Right ventricle myocardium superior (tissue), 1 donor: ENCODE results near the gene NKX1-1. TPM values are rescaled to one million over a fixed set of nuclear protein-coding genes. Genes with fewer than 3 reads are reported as not detected.
A peak's percentile ranks its signal among the peaks of the same experiment; 100 is the strongest.
"Not testable (repeated sequence)": the region's sequence is repeated elsewhere in the genome, so short reads cannot be mapped to it uniquely, and the experiment has no call there.

Experiments used
- ATAC-seq: fragments of 200-7000 bp; cut with Tn5 transposase; one replicate; pipeline ENCODE4 v1.9.1; 2020; ENCODE audit warnings: mild to moderate bottlenecking; ENCODE audit not compliant: poor library complexity
- DNase-seq: peaks from one replicate; pipeline ENCODE4 v3.0.0-alpha.2; 2020
- intact Hi-C: fragments of 100-400 bp; cut with DNase I; formaldehyde crosslinking; loops from one replicate; pipeline ENCODE4 v1.11.2; 2022
- total RNA-seq: library from RNA; stranded (reverse); fragmentation: NEBNext Ultra II Directional; extraction: Animal tissue kit (Norgen Biotek cat#: 25700); gene quantifications from one replicate; pipeline ENCODE4 v1.2.1, GENCODE V29; 2021
- donor health status: DM: no; HTN: yes; CAD: no; lungs with severe emphysema.

Gene NKX1-1
- total RNA-seq, 1 donor from 2014 or later: not detected

- DNase-seq (no peak), ATAC-seq (no peak)
- intact Hi-C loops: no loop called here
Measured at GRCh38 chr4:1379351-1379781, 26.9 kb downstream of the NKX1-1 start.

- DNase-seq: peak; percentile 33
- intact Hi-C loops: no loop called here
Measured at GRCh38 chr4:1378559-1379231, 27.5 kb downstream of the NKX1-1 start.

GRCh38 chr4:1377606-1378261 is 28.5 kb downstream of the NKX1-1 start:
- ATAC-seq (no peak), DNase-seq (peak; percentile 26)
- intact Hi-C loops: no loop called here

More at GRCh38 chr4:1378559-1379231, 27.5 kb downstream of the NKX1-1 start:
- ATAC-seq: no peak

GRCh38 chr4:1376841-1377605 is 29.2 kb downstream of the NKX1-1 start:
- intact Hi-C loops: no loop called here
- DNase-seq (peak; percentile 43), ATAC-seq (no peak)

- ATAC-seq (no peak), DNase-seq (no peak)
- intact Hi-C loops: no loop called here
Measured at GRCh38 chr4:1376391-1376840, 29.8 kb downstream of the NKX1-1 start.

GRCh38 chr4:1375761-1376322 is 30.4 kb downstream of the NKX1-1 start:
- ATAC-seq: peak; percentile 11
- DNase-seq: peak; percentile 28
- intact Hi-C loops: no loop called here

GRCh38 chr4:1375051-1375721 is 31.1 kb downstream of the NKX1-1 start:
- peak; percentile 25 for DNase-seq
- intact Hi-C loops: no loop called here
- ATAC-seq: no peak

- intact Hi-C loops: no loop called here
- DNase-seq: no peak
Measured at GRCh38 chr4:1374706-1375045, 31.6 kb downstream of the NKX1-1 start.

GRCh38 chr4:1373892-1374705 is 32.1 kb downstream of the NKX1-1 start:
- DNase-seq: peak; percentile 27
- no peak for ATAC-seq
- intact Hi-C loops: no loop called here

More at GRCh38 chr4:1374706-1375045, 31.6 kb downstream of the NKX1-1 start:
- ATAC-seq: no peak

- intact Hi-C loops, ATAC-seq, DNase-seq: not testable (repeated sequence)
Measured at GRCh38 chr4:1372576-1372975, 33.7 kb downstream of the NKX1-1 start.

- ATAC-seq (no peak), DNase-seq (peak; percentile 13)
- intact Hi-C loops: no loop called here
Measured at GRCh38 chr4:1371176-1372165, 34.8 kb downstream of the NKX1-1 start.

- no peak for ATAC-seq
- DNase-seq: peak; percentile 30
- intact Hi-C loops: no loop called here
Measured at GRCh38 chr4:1370321-1371124, 35.7 kb downstream of the NKX1-1 start.

GRCh38 chr4:1369479-1370079 is 36.7 kb downstream of the NKX1-1 start:
- ATAC-seq (no peak), DNase-seq (peak; percentile 27)
- intact Hi-C loops: no loop called here

- intact Hi-C loops: no loop called here
- DNase-seq (peak; percentile 36), ATAC-seq (no peak)
Measured at GRCh38 chr4:1369091-1369450, 37.2 kb downstream of the NKX1-1 start.

GRCh38 chr4:1368421-1369090 is 37.7 kb downstream of the NKX1-1 start:
- intact Hi-C loops: no loop called here
- DNase-seq (peak; percentile 22), ATAC-seq (peak; percentile 12)
